ENCODE results near the gene TAF3. TPM values are rescaled to one million over a fixed set of nuclear protein-coding genes. Genes with fewer than 3 reads are reported as not detected.
"Not testable (repeated sequence)": the region's sequence is repeated elsewhere in the genome, so short reads cannot be mapped to it uniquely, and the experiment has no call there.

Gene TAF3
- total RNA-seq, 1 donor from 2014 or later, result 4.6 TPM

DNA sequence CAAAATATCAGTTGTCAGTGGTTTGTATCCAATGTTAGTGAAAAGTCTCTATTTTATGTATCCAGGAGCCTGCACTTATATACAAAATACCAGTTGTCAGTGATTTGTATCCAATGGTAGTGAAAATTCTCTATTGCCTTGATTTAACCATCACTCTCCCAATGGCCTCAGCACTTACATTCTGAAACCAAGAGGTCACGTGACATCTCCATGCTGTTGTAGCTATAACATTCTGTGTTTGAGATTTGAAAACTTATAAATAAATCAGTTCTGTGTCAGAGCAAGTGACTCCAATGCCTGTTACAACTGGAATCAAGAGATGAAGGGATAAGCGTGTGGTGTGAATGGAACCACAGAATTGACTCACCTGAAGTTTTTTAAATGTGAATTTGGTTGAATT is 205.5 kb downstream of the TAF3 start:
- H3K9me3 Mint-ChIP-seq, result no peaks in the 10 kb centered on the region
- H3K9ac ChIP-seq, result no peak overlapping the region
- no peaks in the 10 kb centered on the region for H3K79me2 ChIP-seq (ENCODE audit: low read depth)
- no peak overlapping the region for H3K4me3 Mint-ChIP-seq
- no peak overlapping the region for H3K27ac ChIP-seq
- TF ChIP-seq, protein P1, sequence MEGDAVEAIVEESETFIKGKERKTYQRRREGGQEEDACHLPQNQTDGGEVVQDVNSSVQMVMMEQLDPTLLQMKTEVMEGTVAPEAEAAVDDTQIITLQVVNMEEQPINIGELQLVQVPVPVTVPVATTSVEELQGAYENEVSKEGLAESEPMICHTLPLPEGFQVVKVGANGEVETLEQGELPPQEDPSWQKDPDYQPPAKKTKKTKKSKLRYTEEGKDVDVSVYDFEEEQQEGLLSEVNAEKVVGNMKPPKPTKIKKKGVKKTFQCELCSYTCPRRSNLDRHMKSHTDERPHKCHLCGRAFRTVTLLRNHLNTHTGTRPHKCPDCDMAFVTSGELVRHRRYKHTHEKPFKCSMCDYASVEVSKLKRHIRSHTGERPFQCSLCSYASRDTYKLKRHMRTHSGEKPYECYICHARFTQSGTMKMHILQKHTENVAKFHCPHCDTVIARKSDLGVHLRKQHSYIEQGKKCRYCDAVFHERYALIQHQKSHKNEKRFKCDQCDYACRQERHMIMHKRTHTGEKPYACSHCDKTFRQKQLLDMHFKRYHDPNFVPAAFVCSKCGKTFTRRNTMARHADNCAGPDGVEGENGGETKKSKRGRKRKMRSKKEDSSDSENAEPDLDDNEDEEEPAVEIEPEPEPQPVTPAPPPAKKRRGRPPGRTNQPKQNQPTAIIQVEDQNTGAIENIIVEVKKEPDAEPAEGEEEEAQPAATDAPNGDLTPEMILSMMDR (IDR thresholded peaks at IDR 0.05), result no peak
- TF ChIP-seq EZH2phosphoT487 (IDR thresholded peaks at IDR 0.05) (no peak), EZH2 (IDR thresholded peaks at IDR 0.05) (no peak)
- no peaks in the 10 kb centered on the region for H3K36me3 Mint-ChIP-seq
- no peak overlapping the region for H3K4me3 ChIP-seq
- peaks cover 3% of the 10 kb centered on the region for H3K27me3 Mint-ChIP-seq (ENCODE audit: insufficient read depth, low read depth)
- H3K4me1 Mint-ChIP-seq, result no peaks in the 10 kb centered on the region
- no peak for DNase-seq (ENCODE audit: low spot score)
- no peaks in the 10 kb centered on the region for H3F3A ChIP-seq (ENCODE audit: low read depth)
- H3K4me1 ChIP-seq, result no peaks in the 10 kb centered on the region
- no peaks in the 10 kb centered on the region for H3K27me3 ChIP-seq
- H3K27ac Mint-ChIP-seq, result no peak overlapping the region
- H3K4me2 ChIP-seq, result no peak overlapping the region
- no peaks in the 10 kb centered on the region for H3K9me3 ChIP-seq (ENCODE audit: low read depth)
- H2AFZ ChIP-seq (replicated peaks), result no peak overlapping the region
- H3K36me3 ChIP-seq, result no peaks in the 10 kb centered on the region
- no peaks in the 10 kb centered on the region for H4K20me1 ChIP-seq (ENCODE audit: low read depth)

GRCh38 chr10:8026349-8027259 is 208.3 kb downstream of the TAF3 start:
- no peaks in the 10 kb centered on the region for H3K4me1 ChIP-seq
- Mint-ChIP-seq H3K4me1 (no peaks in the 10 kb centered on the region), H3K27ac (no peak overlapping the region), H3K4me3 (no peak overlapping the region), H3K9me3 (no peaks in the 10 kb centered on the region), H3K36me3 (no peaks in the 10 kb centered on the region), H3K27me3 (ENCODE audit: insufficient read depth, low read depth) (peaks cover 11% of the 10 kb centered on the region)
- H3K27ac ChIP-seq, result no peak overlapping the region
- TF ChIP-seq EZH2phosphoT487 (IDR thresholded peaks at IDR 0.05) (no peak), EZH2 (IDR thresholded peaks at IDR 0.05) (no peak)
- TF ChIP-seq, protein P1 (IDR thresholded peaks at IDR 0.05), result no peak
- H3K4me2 ChIP-seq, result no peak overlapping the region
- no peak overlapping the region for H2AFZ ChIP-seq (replicated peaks)
- no peaks in the 10 kb centered on the region for H3K36me3 ChIP-seq
- H3K79me2 ChIP-seq (ENCODE audit: low read depth), result no peaks in the 10 kb centered on the region
- H3K9ac ChIP-seq, result no peak overlapping the region
- no peaks in the 10 kb centered on the region for H3F3A ChIP-seq (ENCODE audit: low read depth)
- peaks cover 26% of the 10 kb centered on the region for H3K27me3 ChIP-seq
- DNase-seq (ENCODE audit: low spot score), result no peak
- H3K4me3 ChIP-seq, result no peak overlapping the region
- H4K20me1 ChIP-seq (ENCODE audit: low read depth), result no peaks in the 10 kb centered on the region
- H3K9me3 ChIP-seq (ENCODE audit: low read depth), result no peaks in the 10 kb centered on the region

- not testable (repeated sequence) for DNase-seq (ENCODE audit: low spot score); H3K9me3 ChIP-seq (ENCODE audit: low read depth); H3K27ac Mint-ChIP-seq; H3K9me3 Mint-ChIP-seq; H3K36me3 Mint-ChIP-seq; H3K4me2 ChIP-seq; H3K79me2 ChIP-seq (ENCODE audit: low read depth); H3F3A ChIP-seq (ENCODE audit: low read depth); H3K4me3 ChIP-seq; H3K9ac ChIP-seq; H3K4me3 Mint-ChIP-seq; H3K27ac ChIP-seq; H2AFZ ChIP-seq (replicated peaks); H3K36me3 ChIP-seq
- peaks cover 29% of the 10 kb centered on the region for H4K20me1 ChIP-seq (ENCODE audit: low read depth)
- H3K4me1 ChIP-seq, result peaks cover 15% of the 10 kb centered on the region
- Mint-ChIP-seq H3K4me1 (peaks cover 12% of the 10 kb centered on the region), H3K27me3 (ENCODE audit: insufficient read depth, low read depth) (peaks cover 47% of the 10 kb centered on the region)
- peaks cover 72% of the 10 kb centered on the region for H3K27me3 ChIP-seq
Measured at GRCh38 chr10:8031211-8031610, 212.9 kb downstream of the TAF3 start.

GRCh38 chr10:8032558-8032957 is 214.3 kb downstream of the TAF3 start:
- Mint-ChIP-seq H3K36me3 (no peaks in the 10 kb centered on the region), H3K9me3 (peaks cover 2% of the 10 kb centered on the region), H3K27ac (no peak overlapping the region), H3K4me1 (peaks cover 14% of the 10 kb centered on the region), H3K27me3 (ENCODE audit: insufficient read depth, low read depth) (peaks cover 57% of the 10 kb centered on the region), H3K4me3 (peak overlapping the region; percentile 21)
- no peak overlapping the region for H3K4me3 ChIP-seq
- peaks cover 42% of the 10 kb centered on the region for H4K20me1 ChIP-seq (ENCODE audit: low read depth)
- no peak for DNase-seq (ENCODE audit: low spot score)
- TF ChIP-seq EZH2phosphoT487 (IDR thresholded peaks at IDR 0.05), result no peak
- TF ChIP-seq EZH2 (IDR thresholded peaks at IDR 0.05), result no peak
- TF ChIP-seq, protein P1 (IDR thresholded peaks at IDR 0.05), result no peak
- no peak overlapping the region for H2AFZ ChIP-seq (replicated peaks)
- H3K27me3 ChIP-seq, result peaks cover 85% of the 10 kb centered on the region
- H3K36me3 ChIP-seq, result no peaks in the 10 kb centered on the region
- H3F3A ChIP-seq (ENCODE audit: low read depth), result no peaks in the 10 kb centered on the region
- H3K27ac ChIP-seq, result no peak overlapping the region
- no peaks in the 10 kb centered on the region for H3K9me3 ChIP-seq (ENCODE audit: low read depth)
- no peaks in the 10 kb centered on the region for H3K79me2 ChIP-seq (ENCODE audit: low read depth)
- H3K9ac ChIP-seq, result no peak overlapping the region
- peaks cover 24% of the 10 kb centered on the region for H3K4me1 ChIP-seq
- H3K4me2 ChIP-seq, result no peak overlapping the region

Data from neural progenitor cell (in vitro differentiated cells).